Activated naive CD4-positive, alpha-beta T cell treated with anti-CD3 and anti-CD28 coated beads, Interleukin-2, amount 50 U/mL, for 72 hours (primary cell): ENCODE data around the gene ZPR1. TPM values are rescaled to one million over a fixed set of nuclear protein-coding genes. Genes with fewer than 3 reads are reported as not detected.
"Not testable (repeated sequence)": the region's sequence is repeated elsewhere in the genome, so short reads cannot be mapped to it uniquely, and the experiment has no call there.

ENCODE experiments used
- ATAC-seq, 2 donors: fragments of 150-1000 bp; cut with Tn5 transposase; 2 replicates each; pipeline ENCODE4 v1.10.0; 2021; ENCODE audit warnings: mild to moderate bottlenecking in 2 of 2, moderate library complexity in 2 of 2
- DNase-seq, 2 donors: peaks; one replicate each; pipeline ENCODE4 v3.0.0; 2021 to 2022; ENCODE audit warnings: low spot score in 2 of 2
- H3K27ac Mint-ChIP-seq, 2 donors: one replicate each; pipeline ENCODE4 v1.8.0; 2022; ENCODE audit warnings: mild to moderate bottlenecking in 2 of 2, mixed read lengths in 2 of 2
- H3K36me3 Mint-ChIP-seq, 2 donors: one replicate each; pipeline ENCODE4 v1.8.0; 2022; ENCODE audit warnings: mixed read lengths in 2 of 2
- H3K9me3 Mint-ChIP-seq, 2 donors: one replicate each; pipeline ENCODE4 v1.8.0; 2022; ENCODE audit warnings: mixed read lengths in 2 of 2
- total RNA-seq, 2 donors: library from RNA; stranded (reverse); gene quantifications; one replicate each; pipeline ENCODE4 v1.2.3, GENCODE V29; 2022

ZPR1 gene, protein sequence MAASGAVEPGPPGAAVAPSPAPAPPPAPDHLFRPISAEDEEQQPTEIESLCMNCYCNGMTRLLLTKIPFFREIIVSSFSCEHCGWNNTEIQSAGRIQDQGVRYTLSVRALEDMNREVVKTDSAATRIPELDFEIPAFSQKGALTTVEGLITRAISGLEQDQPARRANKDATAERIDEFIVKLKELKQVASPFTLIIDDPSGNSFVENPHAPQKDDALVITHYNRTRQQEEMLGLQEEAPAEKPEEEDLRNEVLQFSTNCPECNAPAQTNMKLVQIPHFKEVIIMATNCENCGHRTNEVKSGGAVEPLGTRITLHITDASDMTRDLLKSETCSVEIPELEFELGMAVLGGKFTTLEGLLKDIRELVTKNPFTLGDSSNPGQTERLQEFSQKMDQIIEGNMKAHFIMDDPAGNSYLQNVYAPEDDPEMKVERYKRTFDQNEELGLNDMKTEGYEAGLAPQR
- 10 to 100 TPM; 65.0 to 78.4 TPM for total RNA-seq

- DNase-seq (peak; percentile 77 to 87), ATAC-seq (peak; percentile 88 to 91)
- Mint-ChIP-seq H3K36me3 (peaks cover 30 to 40% of the 10 kb centered on the region in 2 donors), H3K9me3 (no peaks in the 10 kb centered on the region), H3K27ac (peak within 1 kb of the TSS; percentile 95 to 96)
Observed at GRCh38 chr11:116787786-116788486, at the start of gene ZPR1. TSS of gene ZPR1 (minus strand) at chr11:116788023. CDS start at chr11:116787990, 33 bp downstream.

DNA sequence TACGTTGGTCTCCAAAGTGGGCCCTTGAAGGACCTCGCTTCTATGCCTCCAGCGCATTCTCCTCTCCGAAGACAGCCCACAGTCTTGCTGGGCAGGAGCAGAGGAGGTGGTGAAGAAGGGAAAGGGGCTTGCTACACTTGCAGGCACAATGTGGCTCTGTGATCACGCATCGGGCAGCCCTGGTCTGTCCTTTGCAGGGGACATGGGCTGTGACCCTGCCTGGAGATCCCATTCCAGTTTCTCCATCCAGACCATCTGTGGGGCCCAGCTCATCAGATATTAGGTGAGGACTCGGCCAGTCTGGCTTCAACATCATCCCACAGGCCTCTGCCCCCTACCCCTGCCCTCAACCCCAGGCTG is 48.8 kb upstream of the ZPR1 start:
- DNase-seq (no peak), ATAC-seq (no peak)
- Mint-ChIP-seq H3K36me3 (no peaks in the 10 kb centered on the region), H3K27ac (no peak overlapping the region), H3K9me3 (no peaks in the 10 kb centered on the region)

DNA sequence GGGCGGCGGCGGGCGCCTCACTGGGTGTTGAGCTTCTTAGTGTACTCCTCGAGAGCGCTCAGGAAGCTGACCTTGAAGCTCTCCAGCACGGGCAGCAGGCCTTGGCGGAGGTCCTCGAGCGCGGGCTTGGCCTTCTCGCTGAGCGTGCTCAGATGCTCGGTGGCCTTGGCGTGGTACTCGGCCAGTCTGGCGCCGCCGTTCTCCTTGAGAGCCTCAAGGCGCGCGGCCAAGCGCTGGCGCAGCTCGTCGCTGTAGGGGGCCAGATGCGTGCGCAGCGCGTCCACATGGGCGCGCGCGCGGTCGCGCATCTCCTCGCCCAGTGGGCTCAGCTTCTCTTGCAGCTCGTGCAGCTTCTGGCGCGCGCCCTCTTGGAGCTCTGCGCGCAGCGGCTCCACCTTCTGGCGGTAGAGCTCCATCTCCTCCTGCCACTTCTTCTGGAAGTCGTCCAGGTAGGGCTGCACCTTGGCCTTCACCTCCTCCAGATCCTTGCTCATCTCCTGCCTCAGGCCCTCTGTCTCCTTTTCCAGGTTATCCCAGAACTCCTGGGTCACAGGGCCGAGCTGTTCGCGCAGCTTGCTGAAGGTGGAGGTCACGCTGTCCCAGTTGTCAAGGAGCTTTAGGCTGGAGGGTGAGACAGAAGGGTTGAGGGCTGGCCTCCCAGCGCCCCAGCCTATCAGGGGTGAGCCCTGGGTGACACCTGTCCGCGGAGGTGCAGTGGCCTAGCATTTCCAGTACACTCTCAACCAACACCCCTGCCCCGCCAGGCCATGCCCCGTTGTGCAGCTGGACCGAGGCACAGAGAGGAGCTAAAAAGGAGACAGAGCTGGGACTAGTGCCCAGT is 48.2 kb upstream of the ZPR1 start:
- H3K36me3 Mint-ChIP-seq: no peaks in the 10 kb centered on the region
- H3K27ac Mint-ChIP-seq: peak overlapping the region in 1 of 2 donors; percentile 80
- DNase-seq: peak; percentile 66 to 79
- no peaks in the 10 kb centered on the region for H3K9me3 Mint-ChIP-seq
- ATAC-seq: peak; percentile 86 to 90

GRCh38 chr11:116835042-116835772 is 47.4 kb upstream of the ZPR1 start:
- peak overlapping the region; percentile 19 to 80 for H3K27ac Mint-ChIP-seq
- DNase-seq: no peak
- no peaks in the 10 kb centered on the region for H3K9me3 Mint-ChIP-seq
- H3K36me3 Mint-ChIP-seq: no peaks in the 10 kb centered on the region
- ATAC-seq: peak in 1 of 2 donors; percentile 6

DNA sequence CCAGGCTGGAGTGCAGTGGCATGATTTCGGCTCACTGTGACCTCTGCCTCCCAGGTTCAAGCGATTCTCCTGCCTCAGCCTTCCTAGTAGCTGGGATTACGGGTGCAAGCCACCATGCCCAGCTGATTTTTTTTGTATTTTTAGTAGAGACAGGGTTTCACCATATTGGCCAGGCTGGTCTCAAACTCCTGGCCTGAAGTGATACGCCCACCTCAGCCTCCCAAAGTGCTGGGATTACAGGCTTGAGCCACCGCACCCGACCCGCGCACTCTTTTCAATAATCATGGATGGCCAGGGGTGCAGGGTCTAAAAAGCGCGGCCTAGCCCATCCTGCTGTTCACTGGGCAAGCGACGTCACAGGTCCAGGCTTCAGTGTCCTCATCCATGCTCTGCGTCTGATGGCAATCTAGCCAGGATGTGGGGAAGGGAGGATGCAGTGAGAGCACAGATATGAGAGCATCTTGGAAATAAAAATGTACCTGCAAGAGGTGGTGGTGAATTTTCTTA is 46.8 kb upstream of the ZPR1 start:
- ATAC-seq, H3K9me3 Mint-ChIP-seq, H3K36me3 Mint-ChIP-seq: not testable (repeated sequence)
- peak overlapping the region in 1 of 2 donors; percentile 19 for H3K27ac Mint-ChIP-seq
- DNase-seq: peak in 1 of 2 donors; percentile 46

- H3K9me3 Mint-ChIP-seq: no peaks in the 10 kb centered on the region
- DNase-seq: peak in 1 of 2 donors; percentile 45
- H3K27ac Mint-ChIP-seq: peak overlapping the region in 1 of 2 donors; percentile 57
- H3K36me3 Mint-ChIP-seq: no peaks in the 10 kb centered on the region
- ATAC-seq: no peak
Observed at GRCh38 chr11:116833816-116834534, 46.2 kb upstream of the ZPR1 start.

GRCh38 chr11:116833491-116833815 is 45.6 kb upstream of the ZPR1 start:
- no peak overlapping the region for H3K27ac Mint-ChIP-seq
- DNase-seq (no peak), ATAC-seq (no peak)
- H3K9me3 Mint-ChIP-seq: no peaks in the 10 kb centered on the region
- H3K36me3 Mint-ChIP-seq: no peaks in the 10 kb centered on the region

DNA sequence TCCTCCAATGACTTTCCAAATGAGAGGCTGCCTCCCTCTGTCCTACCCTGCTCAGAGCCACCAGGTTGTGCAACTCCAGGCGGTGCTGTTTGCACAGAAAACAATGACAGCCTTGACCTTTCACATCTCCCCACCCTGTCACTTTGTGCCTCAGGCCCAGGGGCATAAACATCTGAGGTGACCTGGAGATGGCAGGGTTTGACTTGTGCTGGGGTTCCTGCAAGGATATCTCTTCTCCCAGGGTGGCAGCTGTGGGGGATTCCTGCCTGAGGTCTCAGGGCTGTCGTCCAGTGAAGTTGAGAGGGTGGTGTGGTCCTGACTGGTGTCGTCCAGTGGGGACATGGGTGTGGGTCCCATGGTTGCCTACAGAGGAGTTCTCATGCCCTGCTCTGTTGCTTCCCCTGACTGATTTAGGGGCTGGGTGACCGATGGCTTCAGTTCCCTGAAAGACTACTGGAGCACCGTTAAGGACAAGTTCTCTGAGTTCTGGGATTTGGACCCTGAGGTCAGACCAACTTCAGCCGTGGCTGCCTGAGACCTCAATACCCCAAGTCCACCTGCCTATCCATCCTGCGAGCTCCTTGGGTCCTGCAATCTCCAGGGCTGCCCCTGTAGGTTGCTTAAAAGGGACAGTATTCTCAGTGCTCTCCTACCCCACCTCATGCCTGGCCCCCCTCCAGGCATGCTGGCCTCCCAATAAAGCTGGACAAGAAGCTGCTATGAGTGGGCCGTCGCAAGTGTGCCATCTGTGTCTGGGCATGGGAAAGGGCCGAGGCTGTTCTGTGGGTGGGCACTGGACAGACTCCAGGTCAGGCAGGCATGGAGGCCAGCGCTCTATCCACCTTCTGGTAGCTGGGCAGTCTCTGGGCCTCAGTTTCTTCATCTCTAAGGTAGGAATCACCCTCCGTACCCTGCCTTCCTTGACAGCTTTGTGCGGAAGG is 44.8 kb upstream of the ZPR1 start:
- H3K27ac Mint-ChIP-seq: no peak overlapping the region
- H3K9me3 Mint-ChIP-seq: no peaks in the 10 kb centered on the region
- peak in 1 of 2 donors; percentile 45 for DNase-seq
- ATAC-seq: no peak
- H3K36me3 Mint-ChIP-seq: no peaks in the 10 kb centered on the region

DNA sequence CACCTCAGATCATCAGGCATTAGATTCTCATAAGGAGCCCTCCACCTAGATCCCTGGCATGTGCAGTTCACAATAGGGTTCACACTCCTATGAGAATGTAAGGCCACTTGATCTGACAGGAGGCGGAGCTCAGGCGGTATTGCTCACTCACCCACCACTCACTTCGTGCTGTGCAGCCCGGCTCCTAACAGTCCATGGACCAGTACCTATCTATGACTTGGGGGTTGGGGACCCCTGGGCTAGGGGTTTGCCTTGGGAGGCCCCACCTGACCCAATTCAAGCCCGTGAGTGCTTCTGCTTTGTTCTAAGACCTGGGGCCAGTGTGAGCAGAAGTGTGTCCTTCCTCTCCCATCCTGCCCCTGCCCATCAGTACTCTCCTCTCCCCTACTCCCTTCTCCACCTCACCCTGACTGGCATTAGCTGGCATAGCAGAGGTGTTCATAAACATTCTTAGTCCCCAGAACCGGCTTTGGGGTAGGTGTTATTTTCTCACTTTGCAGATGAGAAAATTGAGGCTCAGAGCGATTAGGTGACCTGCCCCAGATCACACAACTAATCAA is 44.0 kb upstream of the ZPR1 start:
- H3K27ac Mint-ChIP-seq: no peak overlapping the region
- DNase-seq (no peak), ATAC-seq (no peak)
- no peaks in the 10 kb centered on the region for H3K36me3 Mint-ChIP-seq
- H3K9me3 Mint-ChIP-seq: no peaks in the 10 kb centered on the region

- no peak for DNase-seq
- no peak for ATAC-seq
- Mint-ChIP-seq H3K27ac (no peak overlapping the region), H3K9me3 (no peaks in the 10 kb centered on the region), H3K36me3 (no peaks in the 10 kb centered on the region)
Observed at GRCh38 chr11:116830184-116830912, 42.5 kb upstream of the ZPR1 start.

DNA sequence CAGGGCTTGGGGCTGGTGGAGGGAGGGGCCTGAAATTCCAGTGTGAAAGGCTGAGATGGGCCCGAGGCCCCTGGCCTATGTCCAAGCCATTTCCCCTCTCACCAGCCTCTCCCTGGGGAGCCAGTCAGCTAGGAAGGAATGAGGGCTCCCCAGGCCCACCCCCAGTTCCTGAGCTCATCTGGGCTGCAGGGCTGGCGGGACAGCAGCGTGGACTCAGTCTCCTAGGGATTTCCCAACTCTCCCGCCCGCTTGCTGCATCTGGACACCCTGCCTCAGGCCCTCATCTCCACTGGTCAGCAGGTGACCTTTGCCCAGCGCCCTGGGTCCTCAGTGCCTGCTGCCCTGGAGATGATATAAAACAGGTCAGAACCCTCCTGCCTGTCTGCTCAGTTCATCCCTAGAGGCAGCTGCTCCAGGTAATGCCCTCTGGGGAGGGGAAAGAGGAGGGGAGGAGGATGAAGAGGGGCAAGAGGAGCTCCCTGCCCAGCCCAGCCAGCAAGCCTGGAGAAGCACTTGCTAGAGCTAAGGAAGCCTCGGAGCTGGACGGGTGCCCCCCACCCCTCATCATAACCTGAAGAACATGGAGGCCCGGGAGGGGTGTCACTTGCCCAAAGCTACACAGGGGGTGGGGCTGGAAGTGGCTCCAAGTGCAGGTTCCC is 41.8 kb upstream of the ZPR1 start, which contains the start of gene APOC3:
Gene APOC3 (plus strand): TSS at position 383 of the 659 bp plus-strand sequence. CDS start 676 bp downstream, outside the sequence.
- DNase-seq (no peak), ATAC-seq (no peak)
- Mint-ChIP-seq H3K9me3 (no peaks in the 10 kb centered on the region), H3K36me3 (no peaks in the 10 kb centered on the region), H3K27ac (no peak within 1 kb of the TSS)

DNA sequence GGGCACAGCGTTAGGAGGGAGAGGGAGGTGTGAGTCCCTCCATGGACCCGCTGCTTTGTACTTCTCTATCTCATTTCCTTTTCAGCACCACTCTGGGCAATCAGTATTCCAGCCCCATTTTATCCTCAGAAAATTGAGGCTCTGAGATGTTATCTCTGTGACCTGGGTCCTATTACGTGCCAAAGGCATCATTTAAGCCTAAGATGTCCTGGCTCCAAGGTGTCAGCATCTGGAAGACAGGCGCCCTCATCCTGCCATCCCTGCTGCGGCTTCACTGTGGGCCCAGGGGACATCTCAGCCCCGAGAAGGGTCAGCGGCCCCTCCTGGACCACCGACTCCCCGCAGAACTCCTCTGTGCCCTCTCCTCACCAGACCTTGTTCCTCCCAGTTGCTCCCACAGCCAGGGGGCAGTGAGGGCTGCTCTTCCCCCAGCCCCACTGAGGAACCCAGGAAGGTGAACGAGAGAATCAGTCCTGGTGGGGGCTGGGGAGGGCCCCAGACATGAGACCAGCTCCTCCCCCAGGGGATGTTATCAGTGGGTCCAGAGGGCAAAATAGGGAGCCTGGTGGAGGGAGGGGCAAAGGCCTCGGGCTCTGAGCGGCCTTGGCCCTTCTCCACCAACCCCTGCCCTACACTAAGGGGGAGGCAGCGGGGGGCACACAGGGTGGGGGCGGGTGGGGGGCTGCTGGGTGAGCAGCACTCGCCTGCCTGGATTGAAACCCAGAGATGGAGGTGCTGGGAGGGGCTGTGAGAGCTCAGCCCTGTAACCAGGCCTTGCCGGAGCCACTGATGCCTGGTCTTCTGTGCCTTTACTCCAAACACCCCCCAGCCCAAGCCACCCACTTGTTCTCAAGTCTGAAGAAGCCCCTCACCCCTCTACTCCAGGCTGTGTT is 41.1 kb upstream of the ZPR1 start:
- no peaks in the 10 kb centered on the region for H3K36me3 Mint-ChIP-seq
- no peak for ATAC-seq
- no peaks in the 10 kb centered on the region for H3K9me3 Mint-ChIP-seq
- no peak for DNase-seq
- H3K27ac Mint-ChIP-seq: no peak overlapping the region
